ENCODE results near the gene CTSC. TPM values are rescaled to one million over a fixed set of nuclear protein-coding genes. Genes with fewer than 3 reads are reported as not detected.

The CTSC gene
- total and polyA plus RNA-seq, 2 of the 13 experiments (the other 11 are each of a cell fraction or from before 2014, with no cell fraction given): 144 to 210 TPM

DNA sequence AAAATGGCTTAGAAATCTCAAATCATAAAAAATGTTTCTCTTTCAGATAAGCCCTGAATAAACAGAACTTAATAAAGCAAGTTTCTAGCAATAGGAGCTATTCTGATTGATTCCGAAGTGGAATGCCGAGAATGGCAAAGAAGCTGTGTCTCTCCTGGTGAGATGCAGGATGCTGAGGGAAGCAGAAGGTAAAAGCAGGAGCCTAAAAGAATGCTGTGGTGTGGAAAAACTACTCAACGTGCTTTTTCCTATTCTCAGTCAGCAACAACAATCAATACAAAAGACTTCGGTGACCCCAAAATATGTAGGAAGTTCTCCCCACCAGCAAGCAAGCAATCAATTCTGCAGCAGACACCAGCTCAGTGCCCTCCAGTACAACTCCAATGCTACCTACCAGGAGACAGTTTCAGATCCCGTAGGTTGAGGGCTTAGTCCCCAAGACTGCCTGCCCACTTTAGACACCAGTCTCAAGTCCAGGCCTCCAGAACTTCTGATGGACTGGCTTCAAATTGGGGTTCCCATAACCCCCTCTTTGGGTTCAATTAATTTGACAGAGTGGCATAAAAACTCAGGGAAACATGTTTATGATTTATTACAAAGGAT, 6.6 kb downstream of the CTSC start:
- TF ChIP-seq ZNF563 (CRISPR knock-in tag; IDR thresholded peaks at IDR 0.05): no peak
- H3K36me3 ChIP-seq (replicated peaks in 1 of 2; ENCODE audit: control insufficient read depth in 1 of 2, insufficient read depth in 2 of 2, low read length in 2 of 2): peaks cover 0 to 8% of the 10 kb centered on the region in 2 experiments; a peak in 1 of 5 replicates
- CTCF ChIA-PET (ENCODE audit: low intra/inter-chr PET ratio, low total read pairs): no interaction called here
- H3K79me2 ChIP-seq (ENCODE audit: insufficient read depth, low read length): peaks cover 9% of the 10 kb centered on the region
- POLR2A ChIA-PET: no interaction called here
- peaks cover 13% of the 10 kb centered on the region for H3K4me1 ChIP-seq (ENCODE audit: insufficient read depth, low read length)
- FAIRE-seq (no peak), DNase-seq (ENCODE audit: low spot score) (no peak), ATAC-seq (no peak)
- no peaks in the 10 kb centered on the region for H4K20me1 ChIP-seq (ENCODE audit: insufficient read depth, low read length)
- WGBS (ENCODE audit: low lambda C conversion rate): 45% methylated on average over 5 of the region's 5 CpGs
- in situ Hi-C loops (cut with HindIII; ENCODE audit: extremely low pct_ligation_motif_present, low pct_unique_long_range_greater_than_20kb): no loop called here
- no peak overlapping the region for H2AFZ ChIP-seq (ENCODE audit: low read length)
- H3K27me3 ChIP-seq (ENCODE audit: control insufficient read depth in 1 of 2, insufficient read depth in 2 of 2, low read length in 2 of 2): no peaks in the 10 kb centered on the region
- H3K9me3 ChIP-seq (ENCODE audit: low read length): no peaks in the 10 kb centered on the region
- H3K4me2 ChIP-seq (ENCODE audit: low read depth, low read length): no peak overlapping the region
- BruUV-seq (replicated peaks): no TSS peak
- H3K4me3 ChIP-seq (replicated peaks in 1 of 3; ENCODE audit: insufficient read depth in 1 of 3, low read depth in 2 of 3, low read length in 3 of 3): no peak overlapping the region
- no peak overlapping the region for H3K27ac ChIP-seq (ENCODE audit: extremely low read length, insufficient read depth, low read length)
- intact Hi-C loops (cut with micrococcal nuclease; ENCODE audit: unreplicated experiment): no loop called here
- no peak overlapping the region for H3K9ac ChIP-seq (ENCODE audit: insufficient read depth, low read depth, low read length)

DNA sequence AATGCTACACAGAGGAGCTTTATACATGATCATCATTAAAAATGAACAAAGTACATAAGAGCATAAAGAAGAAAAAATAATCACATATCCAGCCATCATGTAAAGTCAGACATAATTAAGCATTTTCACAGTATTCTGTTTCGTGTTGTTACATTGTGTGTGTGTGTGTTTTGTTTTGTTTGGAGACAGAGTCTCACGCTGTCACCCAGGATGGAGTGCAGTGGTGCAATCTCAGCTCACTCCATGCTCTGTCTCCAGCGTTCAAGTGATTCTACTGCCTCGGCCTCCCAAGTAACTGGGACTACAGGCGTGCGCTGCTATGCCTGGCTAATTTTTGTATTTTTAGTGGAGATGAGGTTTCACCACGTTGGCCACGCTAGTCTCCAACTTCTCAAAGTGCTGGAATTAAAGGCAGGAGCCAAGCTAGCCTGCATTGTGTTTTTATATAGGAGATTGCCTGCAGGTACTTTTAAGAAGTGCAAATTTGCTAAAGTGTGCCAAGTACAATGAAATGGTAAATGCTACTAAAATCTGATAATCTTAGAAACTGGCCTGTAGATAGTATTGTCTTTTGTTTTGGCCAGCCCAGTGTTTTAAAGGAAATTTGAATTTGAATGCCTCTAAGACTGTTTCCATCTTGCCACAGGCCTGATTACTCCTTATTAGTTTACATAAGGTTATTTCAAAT, 7.8 kb downstream of the CTSC start:
- H3K79me2 ChIP-seq (ENCODE audit: insufficient read depth, low read length): no peaks in the 10 kb centered on the region

More for the DNA sequence above, 7.8 kb downstream of the CTSC start:
- H2AFZ ChIP-seq (ENCODE audit: low read length): no peak overlapping the region
- H3K4me1 ChIP-seq (ENCODE audit: insufficient read depth, low read length): peaks cover 1% of the 10 kb centered on the region; the same call in 1 of the 2 replicates
- DNase-seq (ENCODE audit: low spot score) (no peak), FAIRE-seq (no peak), ATAC-seq (no peak)
- intact Hi-C loops (cut with micrococcal nuclease; ENCODE audit: unreplicated experiment): no loop called here
- H3K27ac ChIP-seq (ENCODE audit: extremely low read length, insufficient read depth, low read length): no peak overlapping the region
- in situ Hi-C loops (cut with HindIII; ENCODE audit: extremely low pct_ligation_motif_present, low pct_unique_long_range_greater_than_20kb): no loop called here
- H3K4me3 ChIP-seq (replicated peaks in 1 of 3; ENCODE audit: insufficient read depth in 1 of 3, low read depth in 2 of 3, low read length in 3 of 3): no peak overlapping the region
- WGBS (ENCODE audit: low lambda C conversion rate): 73% methylated on average over 8 of the region's 8 CpGs
- no peaks in the 10 kb centered on the region for H3K9me3 ChIP-seq (ENCODE audit: low read length)
- peaks cover 0 to 8% of the 10 kb centered on the region in 2 experiments; a peak in 1 of 5 replicates for H3K36me3 ChIP-seq (replicated peaks in 1 of 2; ENCODE audit: control insufficient read depth in 1 of 2, insufficient read depth in 2 of 2, low read length in 2 of 2)
- no peak overlapping the region for H3K9ac ChIP-seq (ENCODE audit: insufficient read depth, low read depth, low read length)
- no peaks in the 10 kb centered on the region for H4K20me1 ChIP-seq (ENCODE audit: insufficient read depth, low read length)
- ChIA-PET CTCF (ENCODE audit: low intra/inter-chr PET ratio, low total read pairs) (no interaction called here), POLR2A (no interaction called here)
- no TSS peak for BruUV-seq (replicated peaks)
- no peak overlapping the region for H3K4me2 ChIP-seq (ENCODE audit: low read depth, low read length)
- H3K27me3 ChIP-seq (ENCODE audit: control insufficient read depth in 1 of 2, insufficient read depth in 2 of 2, low read length in 2 of 2): no peaks in the 10 kb centered on the region
- TF ChIP-seq, protein P1, sequence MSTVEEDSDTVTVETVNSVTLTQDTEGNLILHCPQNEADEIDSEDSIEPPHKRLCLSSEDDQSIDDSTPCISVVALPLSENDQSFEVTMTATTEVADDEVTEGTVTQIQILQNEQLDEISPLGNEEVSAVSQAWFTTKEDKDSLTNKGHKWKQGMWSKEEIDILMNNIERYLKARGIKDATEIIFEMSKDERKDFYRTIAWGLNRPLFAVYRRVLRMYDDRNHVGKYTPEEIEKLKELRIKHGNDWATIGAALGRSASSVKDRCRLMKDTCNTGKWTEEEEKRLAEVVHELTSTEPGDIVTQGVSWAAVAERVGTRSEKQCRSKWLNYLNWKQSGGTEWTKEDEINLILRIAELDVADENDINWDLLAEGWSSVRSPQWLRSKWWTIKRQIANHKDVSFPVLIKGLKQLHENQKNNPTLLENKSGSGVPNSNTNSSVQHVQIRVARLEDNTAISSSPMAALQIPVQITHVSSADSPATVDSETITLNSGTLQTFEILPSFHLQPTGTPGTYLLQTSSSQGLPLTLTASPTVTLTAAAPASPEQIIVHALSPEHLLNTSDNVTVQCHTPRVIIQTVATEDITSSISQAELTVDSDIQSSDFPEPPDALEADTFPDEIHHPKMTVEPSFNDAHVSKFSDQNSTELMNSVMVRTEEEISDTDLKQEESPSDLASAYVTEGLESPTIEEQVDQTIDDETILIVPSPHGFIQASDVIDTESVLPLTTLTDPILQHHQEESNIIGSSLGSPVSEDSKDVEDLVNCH (CRISPR knock-in tag; IDR thresholded peaks at IDR 0.05): no peak
- TF ChIP-seq ATAD3A (CRISPR knock-in tag; IDR thresholded peaks at IDR 0.05) (no peak), ZNF510 (CRISPR knock-in tag; IDR thresholded peaks at IDR 0.05; ENCODE audit: low read depth) (no peak), XBP1 (CRISPR knock-in tag; IDR thresholded peaks at IDR 0.05) (no peak), ZFYVE20 (CRISPR knock-in tag; IDR thresholded peaks at IDR 0.05; ENCODE audit: borderline replicate concordance, low read depth) (no peak), PPARG (CRISPR knock-in tag; conservative IDR thresholded peaks at IDR 0.05) (no peak), BHLHE40 (IDR thresholded peaks at IDR 0.05; ENCODE audit: low read length) (no peak), MTF2 (CRISPR knock-in tag; IDR thresholded peaks at IDR 0.05; ENCODE audit: borderline replicate concordance) (no peak), GABPA (IDR thresholded peaks at IDR 0.05; ENCODE audit: low read depth, low read length) (no peak), GABPA (CRISPR knock-in tag; IDR thresholded peaks at IDR 0.05; ENCODE audit: low read depth) (no peak), RAD21 (CRISPR knock-in tag; IDR thresholded peaks at IDR 0.05) (no peak), MED8 (CRISPR knock-in tag; IDR thresholded peaks at IDR 0.05; ENCODE audit: insufficient replicate concordance) (no peak)
- TF ChIP-seq, protein P2, sequence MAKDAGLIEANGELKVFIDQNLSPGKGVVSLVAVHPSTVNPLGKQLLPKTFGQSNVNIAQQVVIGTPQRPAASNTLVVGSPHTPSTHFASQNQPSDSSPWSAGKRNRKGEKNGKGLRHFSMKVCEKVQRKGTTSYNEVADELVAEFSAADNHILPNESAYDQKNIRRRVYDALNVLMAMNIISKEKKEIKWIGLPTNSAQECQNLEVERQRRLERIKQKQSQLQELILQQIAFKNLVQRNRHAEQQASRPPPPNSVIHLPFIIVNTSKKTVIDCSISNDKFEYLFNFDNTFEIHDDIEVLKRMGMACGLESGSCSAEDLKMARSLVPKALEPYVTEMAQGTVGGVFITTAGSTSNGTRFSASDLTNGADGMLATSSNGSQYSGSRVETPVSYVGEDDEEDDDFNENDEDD (CRISPR knock-in tag; IDR thresholded peaks at IDR 0.05; ENCODE audit: borderline replicate concordance): no peak
- TF ChIP-seq, protein P3, sequence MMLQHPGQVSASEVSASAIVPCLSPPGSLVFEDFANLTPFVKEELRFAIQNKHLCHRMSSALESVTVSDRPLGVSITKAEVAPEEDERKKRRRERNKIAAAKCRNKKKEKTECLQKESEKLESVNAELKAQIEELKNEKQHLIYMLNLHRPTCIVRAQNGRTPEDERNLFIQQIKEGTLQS (CRISPR knock-in tag; IDR thresholded peaks at IDR 0.05): no peak
